A549 (cell line): ENCODE measurements around the gene SCNN1B. TPM values are rescaled to one million over a fixed set of nuclear protein-coding genes. Genes with fewer than 3 reads are reported as not detected.
"Not testable (repeated sequence)": the region's sequence is repeated elsewhere in the genome, so short reads cannot be mapped to it uniquely, and the experiment has no call there.

Experiments used
- ATAC-seq, 2 experiments: fragments of 200-7000 bp in 1 of 2; fragments of >200 bp in 1 of 2; cut with Nextera tagmentation in 1 of 2; cut with Tn5 transposase in 1 of 2; 3 replicates each; pipeline versions ENCODE4 v1.8.0 to v1.9.1; 2018 to 2020; ENCODE audit warnings: mild to moderate bottlenecking in 1 of 2, moderate library complexity in 1 of 2
- CTCF ChIA-PET: fragments of 300-600 bp; sonication (Branson Sonifier 250); formaldehyde crosslinking; extraction: SDS; loops from one replicate; lab custom pipeline; 2021; ENCODE audit warnings: antibody characterized with exemption, inconsistent platforms; lab: Yijun Ruan, JAX
- POLR2A ChIA-PET: fragments of 350-600 bp; formaldehyde crosslinking; extraction: SDS; loops from one replicate; lab custom pipeline; 2021; ENCODE audit warnings: antibody characterized with exemption, inconsistent platforms; lab: Yijun Ruan, JAX
- DNase-seq, 2 experiments: peaks; one replicate each; pipeline versions ENCODE4 v3.0.0 to v3.0.0-alpha.2; 2011 to 2016; ENCODE audit warnings: low read depth in 1 of 2, low spot score in 1 of 2
- FAIRE-seq: peaks from 2 replicates; lab custom pipeline; 2011; peaks lifted over from hg19 to GRCh38; lab: Jason Lieb, UNC
- H3K27ac ChIP-seq, 2 experiments: fragments of >200 bp; sonication (Bioruptor Twin); formaldehyde crosslinking; 3 replicates each; pipeline ENCODE4 v1.5.1; 2016 to 2017
- H3K4me1 ChIP-seq: fragments of >200 bp; sonication (Bioruptor Twin); formaldehyde crosslinking; 3 replicates; pipeline ENCODE4 v1.6.1; 2016
- H3K4me2 ChIP-seq: fragments of >200 bp; sonication (Bioruptor Twin); formaldehyde crosslinking; 3 replicates; pipeline ENCODE4 v1.6.1; 2016
- H3K4me3 ChIP-seq: fragments of >200 bp; sonication (Bioruptor Twin); formaldehyde crosslinking; 3 replicates; pipeline ENCODE4 v1.5.1; 2016
- H3K9me3 ChIP-seq: fragments of >200 bp; sonication (Bioruptor Twin); formaldehyde crosslinking; 3 replicates; pipeline ENCODE4 v1.6.1; 2016
- BHLHE40 ChIP-seq: IDR thresholded peaks from 2 replicates; pipeline ENCODE4 v1.6.1; 2012; ENCODE audit warnings: low read depth, low read length, inconsistent platforms
- CBX8 ChIP-seq: fragments of 200-600 bp; sonication (generic); IDR thresholded peaks from 2 replicates; pipeline ENCODE4 v1.6.1; 2016
- CEBPB ChIP-seq, 2 experiments: fragments of >200 bp in 1 of 2; sonication (Bioruptor Twin) in 1 of 2; formaldehyde crosslinking in 1 of 2; IDR thresholded peaks; 2 replicates each; pipeline ENCODE4 v1.6.1; 2012 to 2016
- CHD2 ChIP-seq: fragments of 150-350 bp; IDR thresholded peaks from 2 replicates; pipeline ENCODE4 v1.6.1; 2014; ENCODE audit warnings: low read length; ENCODE audit not compliant: partially characterized antibody
- CHD4 ChIP-seq: fragments of 200-600 bp; sonication (generic); IDR thresholded peaks from 2 replicates; pipeline ENCODE4 v1.6.1; 2016; ENCODE audit warnings: antibody characterized with exemption, mild to moderate bottlenecking, borderline replicate concordance
- GATA3 ChIP-seq: IDR thresholded peaks from 2 replicates; pipeline ENCODE4 v1.6.1; 2012; ENCODE audit warnings: borderline replicate concordance
- HES2 ChIP-seq: fragments of >200 bp; sonication (Bioruptor Twin); formaldehyde crosslinking; IDR thresholded peaks from 2 replicates; pipeline ENCODE4 v1.6.1; 2016
- HOXB13 ChIP-seq: fragments of 250-450 bp; sonication (Bioruptor Pico); IDR thresholded peaks from 2 replicates; pipeline ENCODE4 v1.5.0; 2020; ENCODE audit warnings: low read depth, mild to moderate bottlenecking, moderate library complexity
- HOXB5 ChIP-seq: fragments of 250-450 bp; sonication (Bioruptor Pico); IDR thresholded peaks from 2 replicates; pipeline ENCODE4 v1.5.0; 2020; ENCODE audit warnings: mild to moderate bottlenecking, moderate library complexity
- KDM5A ChIP-seq: fragments of 200-600 bp; sonication (generic); IDR thresholded peaks from 2 replicates; pipeline ENCODE4 v1.6.1; 2016; ENCODE audit warnings: antibody characterized with exemption, mild to moderate bottlenecking
- MAFK ChIP-seq: fragments of 450-650 bp; IDR thresholded peaks from 2 replicates; pipeline ENCODE4 v1.6.1; 2014; ENCODE audit not compliant: partially characterized antibody
- MAX ChIP-seq: IDR thresholded peaks from 2 replicates; pipeline ENCODE4 v1.6.1; 2012
- NFE2L2 ChIP-seq: fragments of 150-350 bp; conservative IDR thresholded peaks from 2 replicates; pipeline ENCODE4 v1.6.1; 2014; ENCODE audit warnings: low read length
- PHF8 ChIP-seq: fragments of 200-600 bp; sonication (generic); IDR thresholded peaks from 2 replicates; pipeline ENCODE4 v1.6.1; 2016; ENCODE audit warnings: low read depth, mild to moderate bottlenecking, antibody characterized with exemption, moderate library complexity, borderline replicate concordance
- RCOR1 ChIP-seq: fragments of 150-350 bp; IDR thresholded peaks from 2 replicates; pipeline ENCODE4 v1.6.1; 2014; ENCODE audit warnings: antibody characterized with exemption, low read length, low read depth
- RNF2 ChIP-seq: fragments of 200-600 bp; sonication (generic); IDR thresholded peaks from 2 replicates; pipeline ENCODE4 v1.6.1; 2016; ENCODE audit warnings: low read depth, mild to moderate bottlenecking, antibody characterized with exemption, moderate library complexity, borderline replicate concordance
- SMC3 ChIP-seq: fragments of >200 bp; sonication (Bioruptor Twin); formaldehyde crosslinking; IDR thresholded peaks from 3 replicates; pipeline ENCODE4 v1.6.1; 2018; ENCODE audit warnings: inconsistent platforms
- SREBF2 ChIP-seq: fragments of 450-650 bp; IDR thresholded peaks from 2 replicates; pipeline ENCODE4 v1.6.1; 2014; ENCODE audit warnings: mild to moderate bottlenecking, moderate library complexity
- USF2 ChIP-seq: fragments of 450-650 bp; IDR thresholded peaks from 2 replicates; pipeline ENCODE4 v1.6.1; 2014; ENCODE audit warnings: antibody characterized with exemption
- ZC3H11A ChIP-seq: fragments of 450-650 bp; IDR thresholded peaks from 2 replicates; pipeline ENCODE4 v1.6.1; 2014; ENCODE audit warnings: antibody characterized with exemption, mild to moderate bottlenecking
- ZFP36 ChIP-seq: fragments of 450-650 bp; IDR thresholded peaks from 2 replicates; pipeline ENCODE4 v1.6.1; 2014; ENCODE audit warnings: borderline replicate concordance; ENCODE audit not compliant: partially characterized antibody
- ZSCAN20 ChIP-seq: fragments of 250-450 bp; sonication (Bioruptor Pico); IDR thresholded peaks from 2 replicates; pipeline ENCODE4 v1.8.0; 2022; ENCODE audit warnings: mild to moderate bottlenecking, moderate library complexity
- WGBS: methylation state at CpG from one replicate; pipeline ENCODE4 v1.1.6; 2017; ENCODE audit errors: missing lambda C conversion rate; 5-methylcytosine and 5-hydroxymethylcytosine counted together
- polyA plus RNA-seq, 4 experiments: library from polyadenylated mRNA; depleted of rRNA in 3 of 4; stranded (reverse); fragments of >200 nt; fragmentation: RNase III in 1 of 4; extraction: RNeasy Plus Mini Kit Qiagen cat#74134 plus additional on column Dnase treatment in 1 of 4; gene quantifications; 2 replicates in 3 of 4; 3 replicates in 1 of 4; pipeline ENCODE4 v1.2.3, GENCODE V29; 2011 to 2017

SCNN1B gene
- polyA plus RNA-seq, 2 of the 4 experiments (the other 2 are of a cell fraction) = 0.25 TPM; not detected in 1

GRCh38 chr16:23379707-23380106, 77.6 kb downstream of the SCNN1B start:
- H3K4me2 ChIP-seq = no peak overlapping the region
- CTCF ChIA-PET = interaction anchor here (0.6 to 1.3 kb wide), 4 partner anchors 13 to 56 kb away, joined by 3 to 4 read pairs (median 3); no protein-coding TSS in a partner anchor
- no peak for DNase-seq
- WGBS = 76% methylated on average over 10 of the region's 10 CpGs
- TF ChIP-seq MAFK (no peak), CBX8 (no peak), CEBPB (IDR thresholded peaks at IDR 0.05) (no peak), RCOR1 (no peak), ZFP36 (no peak), MAX (no peak), GATA3 (no peak), HES2 (no peak), KDM5A (no peak), HOXB5 (CRISPR knock-in tag) (no peak), USF2 (no peak)
- TF ChIP-seq, all 56 proteins: peak for 0
- no peak for FAIRE-seq
- H3K9me3 ChIP-seq = no peaks in the 10 kb centered on the region
- H3K4me3 ChIP-seq = no peak overlapping the region
- no peak overlapping the region for H3K27ac ChIP-seq
- H3K4me1 ChIP-seq = no peaks in the 10 kb centered on the region
- peak in 1 of 2 experiments; percentile 5; a peak in 1 of 6 replicates for ATAC-seq
- POLR2A ChIA-PET = no interaction called here

- ChIA-PET POLR2A (no interaction called here), CTCF (interaction anchor here (1.0 to 1.3 kb wide), 2 partner anchors 12 to 56 kb away, joined by 3 read pairs; no protein-coding TSS in a partner anchor)
- no peak overlapping the region for H3K4me3 ChIP-seq
- no peak overlapping the region for H3K27ac ChIP-seq
- no peak for TF ChIP-seq BHLHE40
- TF ChIP-seq PHF8 = no peak
- no peak for TF ChIP-seq SMC3
- no peak for TF ChIP-seq SREBF2
- TF ChIP-seq ZSCAN20 (CRISPR knock-in tag) = no peak
- no peak for TF ChIP-seq NFE2L2
- no peak for TF ChIP-seq HOXB13 (CRISPR knock-in tag)
- no peak for TF ChIP-seq RNF2
- no peak for TF ChIP-seq CHD2
- TF ChIP-seq CHD4 = no peak
- TF ChIP-seq ZC3H11A = no peak
- ATAC-seq (no peak), DNase-seq (no peak), FAIRE-seq (no peak)
- H3K9me3 ChIP-seq = no peaks in the 10 kb centered on the region
- H3K4me2 ChIP-seq = no peak overlapping the region
- WGBS = 90% methylated on average over 11 of the region's 20 CpGs
- no peaks in the 10 kb centered on the region for H3K4me1 ChIP-seq
These were observed 78.4 kb downstream of the SCNN1B start for GRCh38 chr16:23380501-23380951.

- H3K9me3 ChIP-seq, H3K4me1 ChIP-seq, ATAC-seq, H3K4me2 ChIP-seq, FAIRE-seq, H3K4me3 ChIP-seq, H3K27ac ChIP-seq, DNase-seq: not testable (repeated sequence)
- POLR2A ChIA-PET = interaction anchor here (0.7 kb wide), 1 partner anchor 1310 kb away, joined by 3 read pairs; no protein-coding TSS in a partner anchor
- CTCF ChIA-PET = interaction anchor here (0.6 to 1.3 kb wide), 3 partner anchors 20 to 199 kb away, joined by 3 to 5 read pairs (median 3); partner anchors contain the start of gene SCNN1G
- WGBS = 87% methylated on average over 9 of the region's 9 CpGs
These were observed 79.6 kb downstream of the SCNN1B start for GRCh38 chr16:23381702-23382101.
